Measurements from ENCODE around the gene P4HA2.
A peak's percentile ranks its signal among the peaks of the same experiment; 100 is the strongest.

P4HA2 gene

DNA sequence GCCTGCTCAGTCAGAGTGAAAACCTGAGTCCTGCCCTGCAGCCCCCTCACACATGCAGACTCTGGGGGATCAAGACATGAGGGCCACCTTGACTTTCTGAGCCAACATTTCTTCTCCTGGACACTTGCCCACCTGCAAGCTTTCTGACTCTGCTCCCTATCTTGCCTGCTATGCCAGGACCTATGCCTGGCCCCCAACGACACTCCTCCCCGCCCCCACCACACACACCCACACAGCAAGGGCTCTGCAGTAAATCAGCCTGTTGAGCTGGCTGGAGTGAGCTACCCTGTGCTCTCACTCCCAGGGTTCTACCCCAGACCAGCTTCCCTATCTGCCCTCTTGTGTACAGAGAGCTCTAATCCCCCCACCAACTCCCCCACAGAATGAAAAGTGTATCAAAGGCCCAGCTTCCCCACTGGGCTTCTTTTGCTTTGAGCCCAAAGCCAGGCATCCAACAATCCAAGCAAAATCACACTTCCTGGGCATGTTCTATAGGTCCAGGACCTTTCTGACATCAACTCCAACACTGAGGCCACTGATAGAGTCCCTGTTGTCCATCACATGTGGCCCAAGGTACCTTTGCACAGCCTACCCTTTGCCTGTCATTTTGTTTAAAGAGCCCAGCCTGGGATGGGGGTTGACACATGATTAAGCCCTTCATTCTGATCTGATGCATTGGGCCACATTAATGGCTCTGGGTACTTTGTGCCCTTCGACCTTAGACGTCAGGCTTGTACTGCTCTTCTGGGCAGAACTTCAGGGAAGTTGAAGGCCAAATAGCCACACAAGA, 37.1 kb upstream of the P4HA2 start:
- DNase-seq = no peak

DNA sequence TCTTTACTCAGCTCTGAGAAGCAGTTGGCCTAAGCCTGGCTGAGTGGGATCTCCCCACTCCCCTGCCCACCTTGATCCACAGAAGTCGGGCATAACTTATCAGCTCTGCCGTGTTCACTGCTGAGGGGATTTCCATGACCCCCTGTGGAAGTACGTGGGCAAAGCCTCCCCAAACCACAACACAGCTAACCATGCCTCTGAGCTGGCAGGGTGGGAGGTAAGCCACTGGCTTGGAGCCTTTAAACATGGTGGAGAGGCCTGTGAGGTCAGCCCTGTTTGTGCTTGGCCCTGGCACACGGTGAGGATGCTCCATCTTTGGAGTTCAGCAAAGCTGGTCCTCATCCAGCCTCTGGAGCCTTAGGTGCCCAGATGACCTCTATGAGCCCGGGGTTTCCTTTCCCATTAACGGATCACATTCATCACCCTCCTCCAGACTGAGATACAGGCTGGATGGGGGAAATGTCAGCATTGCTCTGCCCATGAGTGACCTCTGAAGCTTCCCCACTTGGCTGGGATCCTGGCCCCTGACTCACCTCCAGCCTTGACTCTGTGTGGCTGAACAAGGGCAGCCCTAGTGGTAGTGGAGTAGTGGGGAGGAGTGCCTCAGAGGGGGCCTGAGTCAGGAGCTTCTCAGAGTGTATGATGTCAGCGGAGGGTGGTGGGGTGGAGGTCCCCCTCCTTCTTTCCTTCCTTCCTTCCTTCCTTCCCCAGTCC, 36.1 kb upstream of the P4HA2 start:
- DNase-seq = no peak

DNA sequence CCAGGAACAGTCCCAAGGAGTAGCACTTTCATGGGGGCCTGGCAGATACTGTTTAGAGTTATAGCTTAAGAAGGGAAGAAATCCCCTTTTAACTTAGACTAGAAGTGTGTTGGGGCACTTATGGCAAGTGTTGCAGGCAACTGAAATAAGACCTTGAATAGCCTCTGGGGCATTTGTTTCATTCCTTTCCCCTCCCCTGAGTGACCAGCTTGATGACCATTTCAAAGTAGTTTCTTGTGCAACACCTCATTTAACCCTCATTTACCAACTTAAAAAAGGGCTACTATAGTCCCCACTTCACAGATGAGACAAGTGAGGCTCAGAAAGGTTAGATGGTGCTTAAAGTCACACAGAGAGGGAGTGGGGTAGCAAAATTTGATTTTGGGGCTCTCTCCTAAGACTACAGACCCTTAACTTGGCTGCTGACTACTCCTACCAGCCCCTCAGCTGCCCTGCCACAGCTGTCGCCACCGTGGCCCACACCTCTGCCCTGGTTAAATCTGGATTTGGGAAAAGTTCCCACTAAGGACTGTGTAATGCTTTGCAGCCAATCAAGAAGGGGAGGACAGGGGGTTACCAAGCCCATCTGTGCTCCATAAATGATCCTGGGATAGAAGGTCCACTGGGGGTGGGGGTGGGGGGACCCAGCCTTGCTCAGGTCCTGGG, 35.4 kb upstream of the P4HA2 start:
- DNase-seq = no peak

DNA sequence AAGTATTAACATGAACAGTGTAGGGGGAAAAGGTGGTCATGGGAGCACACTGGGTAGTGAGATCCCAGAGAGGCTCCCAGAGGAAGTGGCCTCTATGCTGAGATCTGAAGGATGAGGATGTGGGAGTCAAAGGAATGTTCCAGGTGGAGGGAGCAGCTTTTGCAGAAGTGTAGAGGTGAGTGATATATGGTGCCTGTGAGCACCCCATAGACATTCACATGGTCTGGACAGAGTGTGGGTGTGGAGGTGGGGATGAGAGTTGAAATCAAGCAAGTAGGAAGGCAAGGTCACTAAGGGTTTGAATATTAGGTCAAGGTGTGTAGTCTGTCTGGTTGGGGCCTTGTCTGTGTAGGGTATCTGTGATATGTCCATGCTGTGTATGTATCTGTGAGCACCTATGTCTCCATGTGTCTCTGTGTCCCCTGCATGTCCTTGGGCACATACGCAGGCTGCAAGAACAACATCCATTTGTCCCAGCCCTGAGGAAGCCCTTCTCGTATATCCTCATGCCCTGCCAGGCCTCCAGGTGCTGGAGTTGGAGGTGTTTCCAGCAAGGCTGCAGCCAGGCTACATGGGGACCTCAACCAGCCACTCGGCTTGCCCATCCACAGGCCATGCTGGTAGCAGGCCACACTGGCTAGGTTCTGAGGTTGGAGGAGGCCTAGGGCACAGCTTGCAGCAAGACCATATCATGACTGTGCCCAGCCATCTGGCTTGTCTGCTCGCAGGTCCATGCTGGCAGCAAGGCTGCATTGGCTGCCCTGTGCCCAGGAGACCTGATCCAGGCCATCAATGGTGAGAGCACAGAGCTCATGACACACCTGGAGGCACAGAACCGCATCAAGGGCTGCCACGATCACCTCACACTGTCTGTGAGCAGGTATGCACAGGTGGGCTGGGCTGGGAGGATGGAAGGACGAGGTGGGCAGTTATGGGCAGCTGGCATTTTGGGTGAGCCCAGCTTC, 34.5 kb upstream of the P4HA2 start:
- DNase-seq = no peak

DNA sequence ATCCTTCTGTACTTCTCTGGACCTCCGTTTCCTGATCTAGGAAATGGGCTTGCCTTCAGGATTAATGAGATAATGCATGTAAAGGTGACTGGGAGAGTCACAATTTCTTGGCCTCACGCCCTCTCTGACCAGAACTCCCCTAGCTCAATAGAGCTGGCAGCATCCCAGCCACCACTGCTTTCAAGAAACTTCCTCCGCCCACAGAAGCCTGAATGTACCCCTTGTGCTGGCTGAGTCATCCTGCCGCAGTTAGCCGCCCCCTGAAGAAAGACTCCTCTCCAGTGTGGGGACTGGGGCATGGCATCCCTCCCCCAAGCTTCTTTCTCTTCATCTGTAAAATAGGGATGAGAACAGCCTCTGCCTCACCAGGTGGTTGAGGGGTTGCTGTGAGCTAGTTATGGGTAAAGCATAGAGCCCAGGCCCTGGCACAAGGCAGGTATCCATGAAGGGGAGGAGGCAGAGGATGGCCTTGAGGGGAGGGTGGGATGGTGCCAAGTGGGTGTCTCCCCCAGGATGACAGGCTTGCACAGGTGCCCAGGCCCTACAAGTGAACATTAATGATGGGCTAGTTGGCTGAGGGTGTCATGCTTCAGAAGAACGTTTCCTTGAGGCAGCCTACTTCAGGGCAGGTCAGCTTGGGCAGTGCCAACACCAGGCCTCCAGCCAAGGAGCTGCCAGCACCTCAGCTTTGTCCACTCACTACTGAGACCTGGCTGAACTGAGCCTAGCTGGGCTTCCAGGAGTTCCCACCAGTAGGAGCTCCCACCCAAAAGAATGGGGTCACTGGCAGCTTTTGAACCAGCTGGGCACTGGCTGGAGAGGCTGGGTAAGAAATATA, 33.3 kb upstream of the P4HA2 start:
- DNase-seq = peak; percentile 32 to 43

DNA sequence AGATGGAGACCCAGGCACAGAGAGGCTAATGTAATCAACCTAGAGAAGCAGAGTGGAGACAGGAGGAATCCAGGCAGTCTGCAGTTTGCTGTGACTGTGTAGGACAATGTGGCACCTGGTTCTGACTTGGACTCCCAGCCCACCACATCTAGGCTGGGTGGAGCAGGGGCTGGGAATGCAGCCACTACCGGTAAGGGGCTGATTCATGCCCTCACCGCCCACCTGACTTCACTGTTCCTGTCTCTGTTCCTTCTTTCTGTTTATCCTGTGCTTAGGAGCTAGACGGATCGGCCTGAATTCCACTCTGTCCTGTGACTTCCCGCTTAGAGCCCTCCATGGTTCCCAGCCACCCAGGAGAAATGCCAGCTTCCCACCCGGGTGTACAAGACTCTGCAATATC, 32.4 kb upstream of the P4HA2 start:
- no peak for DNase-seq

DNA sequence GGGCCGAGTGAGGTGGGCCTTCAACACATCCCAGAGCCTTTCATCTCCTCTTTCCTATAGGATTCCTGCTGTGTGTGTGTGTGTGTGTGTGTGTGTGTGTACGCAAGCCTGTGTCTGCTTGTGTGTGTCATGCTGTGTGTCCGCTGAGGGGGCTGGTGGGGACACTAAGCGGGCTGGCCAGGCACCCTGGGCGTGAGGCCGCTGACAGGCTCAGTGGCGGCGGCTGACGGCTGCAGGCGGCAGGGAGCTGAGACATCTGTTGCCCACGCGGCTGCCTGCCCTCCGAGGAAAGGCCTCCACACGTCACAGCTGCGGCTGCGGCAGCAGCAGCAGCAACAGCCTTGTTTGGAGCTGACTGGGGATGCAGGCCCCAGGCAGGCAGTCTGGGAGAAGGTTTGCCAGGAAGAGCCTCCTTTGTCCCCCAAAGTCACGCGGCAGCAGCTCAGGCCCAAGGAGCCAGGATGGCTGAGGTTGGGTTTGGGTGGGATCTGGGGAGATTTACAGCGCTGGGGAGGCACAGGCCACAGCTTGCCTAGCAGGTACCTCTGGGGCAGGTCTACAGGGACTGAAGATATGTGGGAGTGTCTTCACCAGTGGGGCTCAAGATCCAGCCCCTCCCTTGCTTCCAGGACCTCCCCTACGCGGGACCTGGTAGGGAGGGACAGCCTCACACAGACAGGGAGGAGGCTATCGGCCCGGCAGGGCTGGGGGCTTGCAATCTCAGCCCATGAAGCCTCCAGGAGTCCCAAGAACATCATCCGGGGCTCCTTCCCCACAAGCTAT, 31.6 kb upstream of the P4HA2 start:
- DNase-seq = peak; percentile 10 to 40

DNA sequence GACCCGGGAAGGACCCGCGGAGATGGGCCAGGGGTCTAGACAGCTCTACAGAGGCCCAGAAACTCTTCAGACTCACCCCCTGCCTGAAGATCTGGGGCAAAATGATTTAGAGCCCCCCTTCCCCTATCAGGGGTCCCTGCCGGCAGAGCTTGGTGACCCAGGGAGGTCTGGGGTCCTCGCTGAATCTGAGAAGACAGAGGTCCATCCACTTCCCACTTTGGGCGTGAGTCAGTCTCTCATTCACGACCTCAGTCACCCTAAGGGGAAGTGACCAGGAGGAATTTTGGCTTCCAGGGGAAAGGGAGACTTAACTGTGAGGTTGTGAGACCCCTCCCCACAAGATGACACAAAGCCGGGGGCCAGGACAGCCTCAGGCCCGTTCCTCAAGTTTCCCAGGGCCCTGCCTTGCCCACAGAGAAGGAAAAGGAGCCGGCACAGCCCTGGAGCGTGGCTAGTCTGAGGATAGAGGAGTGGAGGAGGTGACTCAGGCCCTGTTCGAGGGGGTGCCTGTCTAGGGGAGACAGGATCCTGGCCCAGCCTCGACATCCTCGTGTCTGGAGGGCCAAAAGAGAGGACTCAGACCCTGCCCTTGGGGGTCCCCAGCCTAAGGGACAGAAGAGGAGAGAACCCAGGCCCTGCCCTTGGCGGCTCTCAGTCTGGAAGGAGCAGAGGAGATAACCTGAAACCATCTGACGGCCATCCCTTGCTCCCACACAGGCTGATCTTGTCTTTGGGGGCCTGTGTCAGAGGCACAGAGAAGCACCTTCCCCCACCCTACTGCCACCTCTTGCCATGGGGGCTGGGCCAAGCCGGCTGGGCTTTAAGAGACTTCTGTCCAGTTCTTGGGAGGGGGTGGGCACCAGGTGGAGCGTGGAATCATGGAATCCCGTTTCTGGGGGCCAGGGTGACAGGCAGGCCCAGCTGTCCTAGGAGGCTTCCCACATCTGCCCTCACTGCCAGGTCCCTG, 30.7 kb upstream of the P4HA2 start:
- no peak for DNase-seq

DNA sequence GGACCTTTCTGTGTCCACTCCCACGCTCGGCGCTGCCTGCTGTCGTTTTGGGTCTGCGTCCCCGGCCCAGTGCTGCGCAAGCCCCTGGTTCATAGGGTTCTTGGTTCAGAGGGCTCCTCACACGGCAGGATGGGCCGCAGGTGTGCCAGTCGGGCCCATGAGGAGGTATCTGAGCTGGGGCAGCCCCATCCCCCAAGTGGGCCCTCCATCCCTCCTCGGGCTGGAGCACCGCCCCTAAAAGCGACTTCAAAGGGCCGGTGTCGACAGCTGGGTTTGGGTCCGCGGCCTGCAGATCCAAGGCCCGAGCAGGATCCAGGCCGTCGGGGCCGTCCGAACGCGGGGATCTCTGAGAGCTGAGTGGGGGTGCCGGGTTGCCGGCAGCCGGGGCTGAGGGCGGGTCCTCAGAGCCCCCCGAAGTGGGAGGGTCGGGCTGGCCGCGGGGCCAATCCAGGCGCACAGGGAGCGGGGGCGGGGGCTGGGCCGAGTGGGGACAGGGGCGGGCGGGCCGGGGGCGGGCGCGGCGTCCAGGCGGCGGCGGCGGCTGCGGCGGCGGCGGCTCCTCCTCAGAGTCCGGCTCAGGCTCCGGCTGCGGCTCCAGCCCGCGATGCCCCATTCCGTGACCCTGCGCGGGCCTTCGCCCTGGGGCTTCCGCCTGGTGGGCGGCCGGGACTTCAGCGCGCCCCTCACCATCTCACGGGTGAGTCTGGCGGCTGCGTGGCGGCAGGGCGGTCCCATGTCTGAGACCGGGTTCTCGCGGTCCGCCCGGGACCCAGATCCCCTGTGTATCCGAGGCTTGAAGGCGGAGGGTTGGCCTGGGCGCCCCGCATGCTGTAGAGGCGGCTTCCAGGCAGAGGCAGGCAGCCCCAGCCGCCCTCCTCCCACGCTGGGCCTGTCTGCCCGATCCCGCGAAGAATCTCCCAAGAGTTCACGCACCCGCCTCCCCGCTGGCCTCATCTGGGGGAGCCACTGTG, 29.8 kb upstream of the P4HA2 start, which contains the start of gene PDLIM4:
Gene PDLIM4 (plus strand): TSS at position 566 of the 971 bp plus-strand sequence. CDS start 39 bp downstream, at position 605.
- no peak for DNase-seq

DNA sequence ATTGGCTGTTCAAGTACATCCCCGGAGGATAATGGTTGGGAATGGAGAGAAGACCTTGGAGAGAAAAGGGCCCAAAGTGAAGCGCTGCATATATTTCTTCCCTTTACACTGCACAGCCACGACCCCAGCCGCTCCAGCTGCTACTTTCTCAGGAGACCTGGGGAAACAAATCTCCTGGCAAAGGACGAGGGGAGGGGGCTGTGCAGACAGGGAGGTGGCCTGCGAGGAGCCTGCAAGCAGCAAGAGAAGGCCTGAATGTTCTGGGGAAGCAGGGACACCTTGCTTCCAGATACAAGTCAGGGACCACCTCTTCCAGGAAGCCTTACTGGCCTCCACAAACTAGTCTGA, 29.1 kb upstream of the P4HA2 start:
- no peak for DNase-seq

DNA sequence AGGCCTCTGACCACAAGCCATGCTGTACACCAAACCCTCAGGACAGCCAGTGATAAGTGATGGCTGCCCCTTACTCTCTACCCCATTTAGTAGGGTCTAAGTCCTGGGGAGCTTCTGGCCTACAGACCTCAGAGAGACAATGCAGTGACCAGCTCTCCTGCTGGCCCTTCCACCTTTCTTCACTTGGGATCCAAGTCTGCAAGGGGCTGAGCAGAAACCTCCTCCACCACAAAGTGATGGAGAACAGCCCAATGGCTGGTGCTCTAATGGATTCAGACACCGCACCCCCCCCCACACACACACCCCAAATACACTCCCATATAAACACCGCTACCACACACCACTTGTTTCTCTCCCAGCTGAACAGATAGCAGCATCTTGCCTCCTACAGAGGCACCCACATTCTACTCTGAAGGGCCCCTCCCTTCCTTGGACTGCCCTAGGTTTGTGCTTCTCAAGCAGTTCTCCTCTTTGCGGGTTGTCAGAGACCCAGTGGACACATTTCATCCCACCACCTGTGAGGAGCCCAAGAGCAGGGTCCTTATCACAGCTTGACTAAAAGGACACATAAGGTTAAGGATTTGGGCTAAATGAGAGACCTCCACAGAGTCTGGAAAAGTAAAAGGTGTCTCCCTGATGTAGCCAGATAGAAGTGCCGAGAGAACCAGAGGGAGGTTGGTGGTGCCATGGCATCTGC, 28.6 kb upstream of the P4HA2 start:
- DNase-seq = no peak

DNA sequence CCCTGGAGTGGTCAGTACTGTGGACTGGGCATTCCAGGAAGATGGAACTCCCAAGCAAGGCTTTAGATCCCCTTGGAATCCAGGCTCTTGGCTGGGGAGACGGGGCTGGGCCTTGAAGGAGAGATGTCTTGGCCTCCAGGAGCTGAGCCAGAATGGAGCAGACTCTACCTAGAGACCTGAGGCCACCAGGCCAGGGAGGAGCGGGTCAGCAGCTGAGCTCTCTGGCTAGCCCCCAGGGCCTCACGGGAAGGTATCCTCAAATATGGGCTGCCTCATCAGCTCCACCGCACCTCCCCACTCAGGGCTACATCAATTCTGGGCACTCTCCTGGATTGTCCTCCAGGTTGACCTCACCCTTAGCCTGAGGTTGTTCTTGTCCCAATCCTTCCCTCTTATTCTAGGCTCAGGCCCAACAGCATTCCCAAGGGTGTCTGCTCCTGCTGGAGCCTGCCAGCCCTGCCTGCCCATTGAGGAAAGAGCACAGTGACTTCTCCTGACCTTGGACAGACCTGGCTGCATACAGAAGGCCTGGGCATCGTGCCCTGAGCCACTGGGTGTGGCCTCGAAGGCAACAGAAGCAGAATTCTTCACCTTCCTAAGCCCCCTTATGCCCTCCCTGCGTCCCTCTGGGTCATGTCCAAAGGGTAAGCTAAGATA, 26.8 kb upstream of the P4HA2 start:
- DNase-seq = no peak

DNA sequence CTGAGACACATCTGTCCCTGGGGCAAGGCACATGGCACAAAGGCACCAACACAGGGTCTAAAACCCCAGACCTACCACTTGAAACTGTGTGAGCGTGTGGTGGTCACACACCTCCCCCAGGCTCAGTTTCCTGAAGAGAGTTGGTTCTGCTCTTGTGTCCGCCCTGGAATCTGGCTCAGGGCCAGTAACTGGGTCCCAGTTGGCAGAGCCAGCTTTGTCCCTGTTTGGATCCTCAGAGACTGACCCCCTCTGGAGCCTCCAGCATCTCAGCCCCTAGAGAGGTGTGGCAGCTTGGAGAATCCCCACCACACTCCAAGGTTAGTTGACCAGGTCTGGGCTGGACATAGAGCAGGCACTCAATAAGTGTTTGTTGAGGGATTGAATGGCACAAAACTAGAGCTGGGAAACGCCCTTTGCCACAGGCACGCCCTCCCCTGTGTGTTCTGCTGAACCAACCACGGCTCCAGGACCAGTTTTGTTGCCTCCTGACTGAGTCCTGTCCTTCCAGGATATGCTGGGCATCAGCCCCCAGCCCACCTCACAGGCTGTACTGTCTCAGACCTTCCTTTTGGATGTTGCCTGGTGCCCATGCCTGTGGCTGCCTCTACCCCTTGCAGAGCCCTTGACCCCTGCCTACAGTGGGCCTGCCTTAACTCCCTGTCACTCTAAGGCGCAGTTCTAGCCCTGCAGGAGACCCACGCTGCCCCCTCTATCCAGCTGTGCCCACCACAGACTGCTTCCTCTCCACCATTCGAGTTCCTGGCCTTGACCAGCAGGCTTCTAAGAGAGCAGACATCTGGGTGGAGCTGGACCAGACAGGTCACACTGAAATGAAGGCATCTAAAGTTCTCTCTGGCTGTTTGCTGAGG, 26.0 kb upstream of the P4HA2 start:
- DNase-seq = no peak

DNA sequence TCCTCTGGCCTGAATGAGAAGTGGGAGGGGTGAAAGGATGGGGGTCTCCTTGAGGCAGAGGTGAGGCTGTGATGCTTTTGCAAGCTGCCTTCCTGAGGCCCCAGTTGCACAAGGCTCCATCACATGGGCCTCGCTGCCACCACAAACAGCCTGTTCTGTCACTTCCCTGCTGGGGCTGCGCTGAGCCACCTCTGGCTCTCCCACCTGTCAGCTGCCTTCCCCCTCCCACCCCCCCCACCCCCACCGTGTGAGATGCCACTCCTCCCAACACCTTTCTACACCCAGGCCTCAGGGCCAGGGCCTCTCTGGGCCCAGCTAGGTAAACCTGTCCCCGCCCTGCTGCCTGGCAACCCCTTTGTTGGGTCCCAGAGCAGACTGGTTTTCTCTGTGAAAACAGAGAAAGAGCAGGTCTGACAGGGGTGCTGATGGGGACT, 25.4 kb upstream of the P4HA2 start:
- no peak for DNase-seq

DNA sequence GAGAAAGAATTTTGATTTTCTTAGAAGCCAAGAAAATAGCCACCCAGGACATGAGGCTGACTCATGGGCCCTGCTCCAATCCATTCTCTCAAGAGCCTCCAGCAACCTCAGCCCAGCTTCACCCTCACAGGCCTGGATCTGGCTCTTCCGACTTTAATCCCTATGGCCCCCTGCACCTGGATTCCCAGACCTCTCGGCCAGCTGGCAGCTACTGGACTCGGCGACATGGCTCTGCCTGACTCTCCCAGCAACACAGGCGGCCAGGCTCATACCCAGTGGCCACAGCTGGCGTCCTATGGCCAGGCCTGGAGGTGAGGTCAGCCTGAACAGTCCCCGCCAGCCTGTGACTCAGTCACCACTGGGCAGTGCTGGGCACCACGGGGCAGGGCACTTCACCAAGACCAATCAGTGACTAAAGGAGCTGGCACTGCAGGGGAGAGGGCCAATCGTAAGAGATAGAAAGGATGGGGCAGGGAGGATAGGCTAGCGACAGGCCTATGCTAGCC, 23.6 kb upstream of the P4HA2 start:
- DNase-seq = peak; percentile 7 to 65

DNA sequence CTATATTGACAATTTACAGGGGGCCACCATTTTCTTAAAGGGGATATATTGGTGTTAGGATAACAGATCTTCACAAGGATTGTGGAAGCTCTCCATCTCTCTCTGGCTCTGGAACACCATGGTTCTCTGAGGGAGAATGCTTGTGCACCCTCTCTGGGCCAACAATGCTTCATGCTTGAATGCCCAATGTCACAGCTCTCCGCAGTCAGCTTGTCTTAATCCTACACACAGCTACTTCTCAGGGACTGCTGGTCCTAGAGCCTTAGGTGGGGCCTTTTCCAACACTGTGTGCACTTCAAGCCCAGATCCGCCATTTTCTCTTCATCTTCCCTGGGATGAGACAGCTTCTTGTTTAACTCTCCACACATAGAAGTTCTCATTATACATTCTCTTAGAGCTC, 22.9 kb upstream of the P4HA2 start:
- no peak for DNase-seq

Measured in hippocampal formation (tissue), 2 donors.